Mucosa of gallbladder (tissue), 1 donor: ENCODE measurements around the gene CPAMD8. TPM values are rescaled to one million over a fixed set of nuclear protein-coding genes. Genes with fewer than 3 reads are reported as not detected.
"Not testable (repeated sequence)": the region's sequence is repeated elsewhere in the genome, so short reads cannot be mapped to it uniquely, and the experiment has no call there.

ENCODE experiments used
- DNase-seq: peaks from one replicate; pipeline ENCODE4 v3.0.0-alpha.2; 2020; ENCODE audit warnings: low spot score
- total RNA-seq: library from RNA; stranded (reverse); gene quantifications from one replicate; pipeline ENCODE4 v1.2.1, GENCODE V29; 2021
- donor health status: DM: no; HTN: no; CAD: no.

CPAMD8 gene
- total RNA-seq, 1 donor from 2014 or later: 2.9 TPM

- not testable (repeated sequence) for DNase-seq
Observed at GRCh38 chr19:16874978-16875299, 151.7 kb downstream of the CPAMD8 start.

GRCh38 chr19:16874250-16874977 is 152.2 kb downstream of the CPAMD8 start:
- no peak for DNase-seq

DNA sequence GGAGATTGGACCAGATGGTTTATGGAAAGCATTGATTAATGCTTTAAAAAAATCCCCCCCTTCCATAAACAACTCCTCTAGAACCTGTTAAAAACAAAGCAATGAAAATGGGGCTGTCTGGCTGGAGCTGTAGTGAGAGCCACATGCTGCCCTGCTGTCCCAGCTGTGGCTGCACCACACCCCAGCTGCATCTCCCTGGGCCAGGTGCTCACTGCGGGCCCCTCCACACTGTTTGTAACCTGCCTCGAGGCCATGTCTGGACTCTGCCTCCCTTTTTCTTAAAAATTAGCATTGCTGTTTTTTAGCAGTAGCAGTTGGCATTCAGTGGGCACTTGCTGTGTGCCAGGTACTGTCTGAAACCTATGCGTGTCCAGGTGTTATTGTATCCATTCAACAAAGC is 153.0 kb downstream of the CPAMD8 start:
- DNase-seq: no peak

- no peak for DNase-seq
Observed at GRCh38 chr19:16872728-16873127, 153.9 kb downstream of the CPAMD8 start.

- no peak for DNase-seq
Observed at GRCh38 chr19:16871871-16872270, 154.7 kb downstream of the CPAMD8 start.

DNA sequence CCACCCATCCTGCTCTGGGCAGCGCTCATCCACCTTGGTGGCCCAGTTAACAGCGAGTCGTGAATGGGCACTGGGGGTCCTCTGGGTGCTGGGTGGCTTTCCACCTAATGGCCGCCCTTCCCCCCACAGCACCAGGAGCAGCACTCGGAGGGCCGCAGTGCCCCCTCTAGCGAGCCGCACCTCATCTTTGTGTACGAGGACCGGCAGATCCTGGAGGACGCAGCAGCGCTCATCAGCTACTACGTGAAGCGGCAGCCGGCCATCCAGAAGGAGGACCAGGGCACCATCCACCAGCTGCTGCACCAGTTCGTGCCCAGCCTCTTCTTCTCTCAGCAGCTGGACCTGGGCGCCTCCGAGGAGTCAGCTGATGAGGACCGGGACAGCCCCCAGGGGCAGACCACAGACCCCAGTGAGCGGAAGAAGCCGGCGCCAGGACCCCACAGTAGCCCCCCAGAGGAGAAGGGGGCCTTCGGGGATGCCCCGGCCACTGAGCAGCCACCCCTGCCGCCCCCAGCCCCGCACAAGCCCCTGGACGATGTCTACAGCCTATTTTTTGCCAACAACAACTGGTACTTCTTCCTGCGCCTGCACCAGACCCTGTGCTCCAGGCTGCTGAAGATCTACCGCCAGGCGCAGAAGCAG is 157.2 kb downstream of the CPAMD8 start:
- no peak for DNase-seq

GRCh38 chr19:16868423-16869130 is 158.0 kb downstream of the CPAMD8 start:
- DNase-seq: no peak

- DNase-seq: no peak
Observed at GRCh38 chr19:16867211-16867610, 159.4 kb downstream of the CPAMD8 start.

DNA sequence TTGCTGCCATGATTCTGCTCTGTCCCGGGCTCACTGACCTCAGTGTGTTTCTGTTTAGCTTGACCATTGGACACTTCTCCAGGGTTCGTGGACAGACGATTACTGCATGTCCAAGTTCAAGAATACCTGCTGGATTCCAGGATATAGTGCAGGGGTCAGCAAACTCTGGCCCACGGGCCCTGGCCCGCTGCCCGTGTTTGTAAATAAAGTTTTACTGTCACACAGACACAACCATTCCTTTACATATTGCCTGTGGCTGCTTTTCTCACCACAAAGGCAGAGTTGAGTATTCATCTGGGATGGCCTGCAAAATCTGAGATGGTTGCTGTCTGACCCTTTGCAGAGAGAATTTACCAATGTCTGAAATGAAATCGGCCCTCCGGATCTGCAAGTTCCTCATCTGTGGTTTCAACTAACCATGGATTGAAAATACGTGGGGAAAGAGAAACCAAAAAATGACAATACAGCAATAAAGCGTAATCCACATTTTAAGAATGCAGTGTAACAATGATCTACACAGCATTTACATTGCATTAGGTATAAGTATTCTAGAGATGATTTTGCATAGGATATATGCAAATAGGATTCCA is 163.7 kb downstream of the CPAMD8 start:
- DNase-seq: no peak

- no peak for DNase-seq
Observed at GRCh38 chr19:16861834-16862233, 164.8 kb downstream of the CPAMD8 start.

DNA sequence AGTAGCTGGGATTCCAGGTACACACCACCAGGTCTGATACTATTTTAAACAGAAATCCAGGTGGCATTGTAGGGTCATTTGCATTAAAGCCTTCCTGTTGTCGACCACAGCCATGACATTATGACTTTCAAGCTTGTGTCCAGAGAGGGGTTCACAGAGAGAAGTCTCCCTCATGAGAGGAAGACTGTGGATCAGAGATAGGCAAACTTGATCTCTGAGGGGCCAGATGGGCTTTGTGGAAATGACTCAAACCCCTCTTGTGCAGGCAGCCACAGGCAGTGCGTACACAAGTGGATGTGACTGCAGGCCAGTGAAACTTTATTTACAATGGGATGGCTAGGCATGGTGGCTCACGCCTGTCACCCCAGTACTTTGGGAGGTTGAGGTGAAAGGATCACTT is 165.6 kb downstream of the CPAMD8 start:
- no peak for DNase-seq

DNA sequence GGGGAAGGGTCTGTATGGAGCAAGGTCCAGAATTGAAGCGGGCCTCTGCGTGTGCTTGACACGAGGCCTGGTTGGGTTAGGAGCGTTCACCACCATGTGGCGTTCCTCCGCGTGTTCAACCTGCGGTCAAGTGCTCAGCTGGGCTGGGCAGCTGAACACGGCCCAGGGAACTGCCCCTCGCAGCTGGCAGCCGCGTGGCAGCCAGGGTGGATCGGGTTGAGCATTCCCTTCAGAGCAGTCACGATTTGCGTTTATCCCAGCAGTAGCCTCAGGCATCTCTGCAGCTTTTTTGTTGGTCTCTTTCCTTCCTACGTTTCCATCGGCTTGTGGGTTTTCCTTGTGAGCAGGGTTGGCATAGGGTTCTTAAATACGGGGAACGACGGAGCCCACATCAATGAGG is 166.5 kb downstream of the CPAMD8 start:
- no peak for DNase-seq

DNA sequence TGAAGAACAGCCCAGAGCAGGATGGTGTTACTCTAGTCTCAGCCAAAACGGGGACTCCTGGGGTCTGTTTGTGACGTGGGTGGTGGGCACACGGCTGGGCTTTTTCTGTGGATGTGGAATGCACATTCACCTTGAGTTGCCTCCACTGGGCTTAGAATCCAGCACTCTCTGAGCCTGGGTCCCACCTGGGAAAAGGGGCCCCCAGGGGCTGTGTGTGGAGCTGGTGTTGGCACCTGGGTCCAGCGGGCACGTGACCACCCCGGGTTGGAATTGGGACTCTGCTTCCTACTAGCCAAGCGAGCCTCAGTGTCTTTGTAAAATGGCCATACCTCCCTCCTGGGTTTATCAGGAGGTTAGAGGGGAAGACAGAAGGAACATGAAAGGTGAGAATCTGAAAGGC is 167.0 kb downstream of the CPAMD8 start:
- DNase-seq: no peak

GRCh38 chr19:16856091-16856490 is 170.5 kb downstream of the CPAMD8 start:
- DNase-seq: no peak

DNA sequence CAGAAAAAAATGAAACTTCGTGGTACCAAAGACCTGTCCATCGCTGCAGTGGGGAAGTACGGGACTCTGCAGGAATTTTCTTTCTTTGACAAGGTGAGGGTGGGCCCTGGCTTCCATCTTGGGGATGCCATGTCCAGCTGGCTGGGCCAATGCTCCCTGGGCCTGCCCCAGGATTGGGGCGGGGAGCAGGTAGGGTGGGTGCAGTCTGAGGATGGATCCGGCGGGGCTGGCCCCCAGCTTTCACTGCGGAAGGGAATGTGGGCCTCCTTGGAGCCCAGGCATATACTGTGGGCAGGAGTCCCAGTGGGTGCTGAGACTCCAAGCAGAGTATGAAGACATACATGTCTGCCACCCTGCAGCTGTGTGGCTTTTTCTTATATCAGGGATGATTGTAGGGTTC is 173.5 kb downstream of the CPAMD8 start:
- DNase-seq: no peak

GRCh38 chr19:16851031-16851712 is 175.4 kb downstream of the CPAMD8 start:
- DNase-seq: no peak

- DNase-seq: no peak
Observed at GRCh38 chr19:16850133-16850532, 176.5 kb downstream of the CPAMD8 start.

- no peak for DNase-seq
Observed at GRCh38 chr19:16849168-16849567, 177.4 kb downstream of the CPAMD8 start.

DNA sequence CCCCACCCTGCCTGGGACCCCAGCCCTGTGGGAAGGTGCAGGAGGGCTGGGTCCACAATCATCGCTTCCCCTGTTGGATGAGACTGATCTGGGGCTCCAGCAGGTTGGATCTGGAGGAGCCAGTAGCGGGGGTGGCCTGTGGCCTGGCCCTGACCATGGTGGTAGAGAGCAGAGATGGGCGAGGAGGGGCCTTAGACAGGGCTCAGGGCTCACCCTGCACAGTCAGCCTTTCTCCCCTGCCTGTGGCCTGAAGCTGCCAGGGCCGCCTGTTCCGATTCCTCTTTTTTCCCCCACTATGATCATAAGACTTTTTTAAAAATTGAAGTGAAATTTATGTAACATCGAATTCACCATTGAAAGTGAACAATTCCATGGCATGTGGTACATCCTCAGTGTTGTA is 179.2 kb downstream of the CPAMD8 start:
- no peak for DNase-seq

DNA sequence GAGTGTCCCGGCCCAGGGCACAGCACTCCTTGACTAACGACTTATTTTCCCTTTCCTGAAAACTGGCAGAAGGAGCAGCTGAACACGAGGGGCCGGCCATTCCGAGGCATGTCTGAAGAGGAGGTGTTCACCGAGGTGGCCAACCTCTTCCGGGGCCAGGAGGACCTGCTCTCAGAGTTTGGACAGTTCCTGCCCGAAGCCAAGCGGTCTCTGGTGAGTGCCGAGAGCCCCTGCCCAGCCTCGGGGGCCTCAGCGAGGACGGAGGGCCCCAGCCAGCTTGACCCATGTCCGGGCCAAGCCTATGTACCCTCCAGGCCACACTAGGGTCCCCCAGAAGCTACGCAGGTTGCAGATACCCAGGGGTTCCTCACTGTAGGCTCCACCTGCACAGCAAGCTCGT is 179.7 kb downstream of the CPAMD8 start:
- no peak for DNase-seq
